Esophagus squamous epithelium (tissue), 5 donors: ENCODE data around the gene ZNF385B. TPM values are rescaled to one million over a fixed set of nuclear protein-coding genes. Genes with fewer than 3 reads are reported as not detected.

Experiments
- DNase-seq: peaks from one replicate; lab custom pipeline; 2025; lab: John Stamatoyannopoulos, UW
- H3K27ac ChIP-seq, 4 donors: fragments of 200-600 bp; sonication (generic); one replicate each; pipeline ENCODE4 v1.5.1; 2016 to 2019; ENCODE audit warnings: mild to moderate bottlenecking in 1 of 4
- H3K27me3 ChIP-seq, 4 donors: fragments of 200-600 bp; sonication (generic); 1 replicate in 3 of 4; 2 replicates in 1 of 4; pipeline versions ENCODE4 v1.5.1 to v1.6.0; 2017 to 2021; ENCODE audit warnings: antibody characterized with exemption in 1 of 4
- H3K36me3 ChIP-seq, 3 donors: fragments of 200-600 bp; sonication (generic); one replicate each; pipeline ENCODE4 v1.5.1; 2016 to 2019
- H3K4me1 ChIP-seq, 3 donors: fragments of 200-600 bp; sonication (generic); one replicate each; pipeline ENCODE4 v1.5.1; 2017 to 2019
- H3K4me3 ChIP-seq, 4 donors: fragments of 200-600 bp; sonication (generic); 1 replicate in 3 of 4; 2 replicates in 1 of 4; pipeline ENCODE4 v1.5.1; 2016 to 2019; ENCODE audit warnings: mild to moderate bottlenecking in 2 of 4, moderate library complexity in 1 of 4
- H3K9me3 ChIP-seq, 3 donors: fragments of 200-600 bp; sonication (generic); one replicate each; pipeline ENCODE4 v1.5.1; 2016 to 2019
- POLR2A ChIP-seq, 4 donors: fragments of 450-650 bp; IDR thresholded peaks; one replicate each; pipeline ENCODE4 v1.6.1; 2017; ENCODE audit warnings: antibody characterized with exemption in 4 of 4, mild to moderate bottlenecking in 4 of 4, moderate library complexity in 3 of 4
- WGBS, 2 donors: methylation state at CpG; one replicate each; pipeline ENCODE4 v1.1.5; 2018; 5-methylcytosine and 5-hydroxymethylcytosine counted together
- intact Hi-C: fragments of 100-400 bp; cut with DNase I; formaldehyde crosslinking; loops from one replicate; pipeline ENCODE4 v1.15.0; 2022
- total RNA-seq, 4 donors: library from RNA; depleted of rRNA; stranded (reverse); fragments of >200 nt; gene quantifications; one replicate each; pipeline ENCODE4 v1.1.0, GENCODE V29; 2016
- TF ChIP-seq, protein P1 (sequence below), 6 experiments: fragments of 450-650 bp in 4 of 6; fragments of 200-600 bp in 2 of 6; sonication (generic) in 2 of 6; IDR thresholded peaks; one replicate each; pipeline ENCODE4 v1.5.1; 2016 to 2019; ENCODE audit warnings: antibody characterized with exemption in 6 of 6, mild to moderate bottlenecking in 4 of 6, moderate library complexity in 4 of 6
- donor health status: DM: yes; HTN: yes; CAD: no.

ZNF385B gene
- total RNA-seq, 4 donors from 2014 or later = 0.44 to 3.1 (median 0.44) TPM; not detected in 1

DNA sequence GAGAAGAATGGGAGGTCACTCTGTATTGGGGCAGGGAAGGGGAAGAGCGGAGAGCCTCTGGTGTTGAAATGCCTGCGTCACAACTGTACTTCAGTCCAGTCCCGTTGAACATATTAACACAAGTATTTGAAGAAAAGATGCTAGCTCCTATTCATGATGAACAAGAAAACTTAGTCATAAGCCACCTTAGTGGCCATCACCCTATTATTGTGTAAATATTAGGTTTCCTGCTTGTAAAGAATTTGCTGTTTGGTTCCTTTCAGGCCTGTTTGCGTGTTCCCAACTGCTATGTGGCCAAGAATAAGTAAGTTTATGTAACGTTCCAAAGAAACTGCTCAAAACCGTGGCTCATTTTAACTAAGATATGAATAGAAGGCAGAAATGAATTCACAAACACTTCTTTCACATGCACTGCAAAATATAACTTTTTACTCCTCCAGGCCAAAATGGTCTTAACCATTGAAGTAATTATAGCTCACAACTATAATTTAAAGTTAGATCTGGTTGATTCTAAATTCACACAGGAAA, 204.3 kb downstream of the ZNF385B start:
- TF ChIP-seq, protein P1, sequence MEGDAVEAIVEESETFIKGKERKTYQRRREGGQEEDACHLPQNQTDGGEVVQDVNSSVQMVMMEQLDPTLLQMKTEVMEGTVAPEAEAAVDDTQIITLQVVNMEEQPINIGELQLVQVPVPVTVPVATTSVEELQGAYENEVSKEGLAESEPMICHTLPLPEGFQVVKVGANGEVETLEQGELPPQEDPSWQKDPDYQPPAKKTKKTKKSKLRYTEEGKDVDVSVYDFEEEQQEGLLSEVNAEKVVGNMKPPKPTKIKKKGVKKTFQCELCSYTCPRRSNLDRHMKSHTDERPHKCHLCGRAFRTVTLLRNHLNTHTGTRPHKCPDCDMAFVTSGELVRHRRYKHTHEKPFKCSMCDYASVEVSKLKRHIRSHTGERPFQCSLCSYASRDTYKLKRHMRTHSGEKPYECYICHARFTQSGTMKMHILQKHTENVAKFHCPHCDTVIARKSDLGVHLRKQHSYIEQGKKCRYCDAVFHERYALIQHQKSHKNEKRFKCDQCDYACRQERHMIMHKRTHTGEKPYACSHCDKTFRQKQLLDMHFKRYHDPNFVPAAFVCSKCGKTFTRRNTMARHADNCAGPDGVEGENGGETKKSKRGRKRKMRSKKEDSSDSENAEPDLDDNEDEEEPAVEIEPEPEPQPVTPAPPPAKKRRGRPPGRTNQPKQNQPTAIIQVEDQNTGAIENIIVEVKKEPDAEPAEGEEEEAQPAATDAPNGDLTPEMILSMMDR (IDR thresholded peaks at IDR 0.05) = no peak
- no peak for TF ChIP-seq POLR2A (IDR thresholded peaks at IDR 0.05)
- no peak overlapping the region for H3K27ac ChIP-seq
- DNase-seq = no peak
- no peaks in the 10 kb centered on the region for H3K27me3 ChIP-seq
- no peaks in the 10 kb centered on the region for H3K36me3 ChIP-seq
- H3K4me3 ChIP-seq = no peak overlapping the region
- intact Hi-C loops = no loop called here
- no peaks in the 10 kb centered on the region for H3K4me1 ChIP-seq
- H3K9me3 ChIP-seq = no peaks in the 10 kb centered on the region
- WGBS, 2 donors = 73 to 75% methylated on average over 6 of the region's 6 CpGs

GRCh38 chr2:179655627-179656026, 205.8 kb downstream of the ZNF385B start:
- Histone ChIP-seq H3K27me3 (no peaks in the 10 kb centered on the region), H3K27ac (no peak overlapping the region), H3K4me3 (no peak overlapping the region), H3K9me3 (no peaks in the 10 kb centered on the region), H3K36me3 (no peaks in the 10 kb centered on the region), H3K4me1 (no peaks in the 10 kb centered on the region)
- DNase-seq = no peak
- no peak for TF ChIP-seq POLR2A (IDR thresholded peaks at IDR 0.05)
- TF ChIP-seq, protein P1 (IDR thresholded peaks at IDR 0.05) = no peak
- intact Hi-C loops = no loop called here
- WGBS, 2 donors = 17 to 19% methylated on average over 2 of the region's 2 CpGs

DNA sequence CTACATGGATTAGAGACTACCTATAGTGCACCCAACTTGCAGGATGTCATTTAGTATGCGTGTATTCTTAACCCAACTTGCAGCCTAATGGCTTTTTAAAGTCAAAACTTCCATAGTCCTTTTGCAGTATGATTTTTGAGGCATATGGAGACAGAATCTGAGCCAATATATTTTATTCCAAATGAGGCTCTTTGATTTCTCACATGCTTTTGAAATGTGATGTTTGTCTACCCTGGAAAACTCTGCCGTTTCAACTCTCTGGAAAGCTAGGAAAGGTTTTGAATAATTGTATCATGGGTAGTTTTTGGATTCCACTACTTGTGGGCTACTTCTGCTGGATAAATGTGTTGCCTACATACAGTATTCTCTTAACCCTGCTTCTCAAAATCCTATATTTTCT, 206.6 kb downstream of the ZNF385B start:
- WGBS, 2 donors = 64 to 83% methylated on average over 2 of the region's 2 CpGs
- Histone ChIP-seq H3K27ac (no peak overlapping the region), H3K27me3 (no peaks in the 10 kb centered on the region), H3K4me1 (no peaks in the 10 kb centered on the region), H3K9me3 (no peaks in the 10 kb centered on the region), H3K4me3 (no peak overlapping the region), H3K36me3 (no peaks in the 10 kb centered on the region)
- DNase-seq = no peak
- TF ChIP-seq, protein P1 (IDR thresholded peaks at IDR 0.05) = no peak
- no peak for TF ChIP-seq POLR2A (IDR thresholded peaks at IDR 0.05)
- intact Hi-C loops = no loop called here

DNA sequence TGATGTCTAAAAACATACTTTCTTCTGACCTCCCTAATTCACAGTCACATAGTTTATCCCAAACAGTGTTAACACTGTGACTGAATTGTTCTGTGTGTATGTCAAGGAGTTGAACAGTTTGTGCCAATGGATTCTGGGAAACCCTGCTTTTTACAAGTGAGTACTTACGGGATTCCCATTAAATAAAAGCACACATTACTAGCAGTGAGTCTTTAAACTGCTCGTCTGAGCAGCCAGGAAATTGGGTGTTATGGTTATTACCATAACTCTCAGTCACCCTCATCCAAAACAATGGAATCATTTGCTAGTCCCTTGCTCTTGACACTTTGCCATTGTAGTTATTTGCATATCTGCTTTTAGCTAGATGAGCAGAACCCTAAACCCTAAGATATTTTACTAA, 209.1 kb downstream of the ZNF385B start:
- Histone ChIP-seq H3K36me3 (no peaks in the 10 kb centered on the region), H3K27ac (no peak overlapping the region), H3K9me3 (no peaks in the 10 kb centered on the region), H3K4me3 (no peak overlapping the region), H3K4me1 (no peaks in the 10 kb centered on the region), H3K27me3 (no peaks in the 10 kb centered on the region)
- WGBS, 2 donors = 32 to 66% methylated on average over 2 of the region's 2 CpGs
- TF ChIP-seq, protein P1 (IDR thresholded peaks at IDR 0.05) = no peak
- no peak for TF ChIP-seq POLR2A (IDR thresholded peaks at IDR 0.05)
- DNase-seq = no peak
- intact Hi-C loops = no loop called here

- Histone ChIP-seq H3K4me1 (no peaks in the 10 kb centered on the region), H3K4me3 (no peak overlapping the region), H3K36me3 (no peaks in the 10 kb centered on the region), H3K27ac (no peak overlapping the region), H3K27me3 (no peaks in the 10 kb centered on the region), H3K9me3 (no peaks in the 10 kb centered on the region)
- intact Hi-C loops = no loop called here
- TF ChIP-seq POLR2A (IDR thresholded peaks at IDR 0.05) = no peak
- no peak for DNase-seq
Observed at GRCh38 chr2:179650420-179650819, 211.0 kb downstream of the ZNF385B start.
